CD4-positive, alpha-beta T cell treated with Interleukin-15 for 1 hour (primary cell): ENCODE results near the gene MAP4K1.
"Not testable (repeated sequence)": the region's sequence is repeated elsewhere in the genome, so short reads cannot be mapped to it uniquely, and the experiment has no call there.

Source experiments
- DNase-seq: peaks from one replicate; pipeline ENCODE4 v3.0.0-alpha.2; 2020

The MAP4K1 gene

GRCh38 chr19:38650911-38651584 is 33.3 kb upstream of the MAP4K1 start:
- DNase-seq, result no peak

- no peak for DNase-seq
Observed at GRCh38 chr19:38650172-38650775, 32.5 kb upstream of the MAP4K1 start.

GRCh38 chr19:38649305-38650171 is 31.8 kb upstream of the MAP4K1 start:
- DNase-seq, result no peak

- no peak for DNase-seq
Observed at GRCh38 chr19:38648769-38649304, 31.1 kb upstream of the MAP4K1 start.

GRCh38 chr19:38647966-38648768 is 30.4 kb upstream of the MAP4K1 start:
- no peak for DNase-seq

GRCh38 chr19:38647368-38647965 is 29.7 kb upstream of the MAP4K1 start, which contains the start of gene ACTN4:
TSS of gene ACTN4 (plus strand) at chr19:38647649. CDS start at chr19:38647746, 97 bp downstream.
- peak; percentile 99 for DNase-seq

- no peak for DNase-seq
Observed at GRCh38 chr19:38644719-38645118, 27.0 kb upstream of the MAP4K1 start.

GRCh38 chr19:38642176-38642575 is 24.4 kb upstream of the MAP4K1 start:
- DNase-seq, result no peak

GRCh38 chr19:38640368-38640767 is 22.6 kb upstream of the MAP4K1 start:
- DNase-seq, result no peak

GRCh38 chr19:38639679-38640078 is 21.9 kb upstream of the MAP4K1 start:
- no peak for DNase-seq

- no peak for DNase-seq
Observed at GRCh38 chr19:38638461-38638860, 20.7 kb upstream of the MAP4K1 start.

GRCh38 chr19:38635483-38636399 is 18.0 kb upstream of the MAP4K1 start:
- no peak for DNase-seq

- peak; percentile 68 for DNase-seq
Observed at GRCh38 chr19:38634757-38635482, 17.2 kb upstream of the MAP4K1 start.

GRCh38 chr19:38632476-38633213 is 14.9 kb upstream of the MAP4K1 start:
- DNase-seq, result no peak

GRCh38 chr19:38631811-38632475 is 14.2 kb upstream of the MAP4K1 start:
- DNase-seq, result not testable (repeated sequence)

GRCh38 chr19:38631301-38631700 is 13.5 kb upstream of the MAP4K1 start:
- not testable (repeated sequence) for DNase-seq

- no peak for DNase-seq
Observed at GRCh38 chr19:38629568-38629967, 11.8 kb upstream of the MAP4K1 start.

GRCh38 chr19:38626401-38626800 is 8.6 kb upstream of the MAP4K1 start:
- no peak for DNase-seq

- DNase-seq, result no peak
Observed at GRCh38 chr19:38624822-38625221, 7.1 kb upstream of the MAP4K1 start.
